Stimulated activated CD8-positive, alpha-beta memory T cell treated with anti-CD3 and anti-CD28 coated beads, Interleukin-4, amount 100 ng/mL, for 24 hours (primary cell): ENCODE results near the gene GPR82.
"Not testable (repeated sequence)": the region's sequence is repeated elsewhere in the genome, so short reads cannot be mapped to it uniquely, and the experiment has no call there.

Experiments used
- DNase-seq: peaks from one replicate; pipeline ENCODE4 v3.0.0-alpha.2; 2020; ENCODE audit warnings: low read depth

GPR82 gene

GRCh38 chrX:41718481-41719235 is 5.3 kb upstream of the GPR82 start:
- DNase-seq, result no peak

GRCh38 chrX:41719610-41720009 is 4.4 kb upstream of the GPR82 start:
- DNase-seq, result not testable (repeated sequence)

GRCh38 chrX:41720125-41720779 is 3.7 kb upstream of the GPR82 start:
- peak; percentile 42 for DNase-seq

- no peak for DNase-seq
Measured at GRCh38 chrX:41721590-41721989, 2.4 kb upstream of the GPR82 start.

GRCh38 chrX:41722214-41722613 is 1.8 kb upstream of the GPR82 start:
- DNase-seq, result no peak

- no peak for DNase-seq
Measured at GRCh38 chrX:41722816-41723618, 964 bp upstream of the GPR82 start.

- no peak for DNase-seq
Measured at GRCh38 chrX:41728125-41728524, 4.1 kb downstream of the GPR82 start.

- DNase-seq, result no peak
Measured at GRCh38 chrX:41730081-41730480, 6.1 kb downstream of the GPR82 start.

- no peak for DNase-seq
Measured at GRCh38 chrX:41732260-41732659, 8.3 kb downstream of the GPR82 start.

GRCh38 chrX:41733939-41734338 is 10.0 kb downstream of the GPR82 start:
- DNase-seq, result no peak

- no peak for DNase-seq
Measured at GRCh38 chrX:41734530-41734929, 10.5 kb downstream of the GPR82 start.

GRCh38 chrX:41737065-41737464 is 13.1 kb downstream of the GPR82 start:
- no peak for DNase-seq

- DNase-seq, result no peak
Measured at GRCh38 chrX:41739871-41740270, 15.9 kb downstream of the GPR82 start.

- no peak for DNase-seq
Measured at GRCh38 chrX:41750716-41751115, 26.7 kb downstream of the GPR82 start.

GRCh38 chrX:41758401-41758800 is 34.4 kb downstream of the GPR82 start:
- DNase-seq, result no peak

GRCh38 chrX:41759817-41760216 is 35.8 kb downstream of the GPR82 start:
- no peak for DNase-seq

GRCh38 chrX:41761169-41761568 is 37.2 kb downstream of the GPR82 start:
- no peak for DNase-seq

- DNase-seq, result no peak
Measured at GRCh38 chrX:41761702-41762101, 37.7 kb downstream of the GPR82 start.

- DNase-seq, result no peak
Measured at GRCh38 chrX:41779030-41779564, 55.1 kb downstream of the GPR82 start.
